Measurements from ENCODE around the gene PLAGL1. TPM values are rescaled to one million over a fixed set of nuclear protein-coding genes. Genes with fewer than 3 reads are reported as not detected.

Gene PLAGL1
- total and polyA plus RNA-seq, 2 of the 13 experiments (the other 11 are each of a cell fraction or from before 2014, with no cell fraction given), result 0.60 to 2.3 TPM

DNA sequence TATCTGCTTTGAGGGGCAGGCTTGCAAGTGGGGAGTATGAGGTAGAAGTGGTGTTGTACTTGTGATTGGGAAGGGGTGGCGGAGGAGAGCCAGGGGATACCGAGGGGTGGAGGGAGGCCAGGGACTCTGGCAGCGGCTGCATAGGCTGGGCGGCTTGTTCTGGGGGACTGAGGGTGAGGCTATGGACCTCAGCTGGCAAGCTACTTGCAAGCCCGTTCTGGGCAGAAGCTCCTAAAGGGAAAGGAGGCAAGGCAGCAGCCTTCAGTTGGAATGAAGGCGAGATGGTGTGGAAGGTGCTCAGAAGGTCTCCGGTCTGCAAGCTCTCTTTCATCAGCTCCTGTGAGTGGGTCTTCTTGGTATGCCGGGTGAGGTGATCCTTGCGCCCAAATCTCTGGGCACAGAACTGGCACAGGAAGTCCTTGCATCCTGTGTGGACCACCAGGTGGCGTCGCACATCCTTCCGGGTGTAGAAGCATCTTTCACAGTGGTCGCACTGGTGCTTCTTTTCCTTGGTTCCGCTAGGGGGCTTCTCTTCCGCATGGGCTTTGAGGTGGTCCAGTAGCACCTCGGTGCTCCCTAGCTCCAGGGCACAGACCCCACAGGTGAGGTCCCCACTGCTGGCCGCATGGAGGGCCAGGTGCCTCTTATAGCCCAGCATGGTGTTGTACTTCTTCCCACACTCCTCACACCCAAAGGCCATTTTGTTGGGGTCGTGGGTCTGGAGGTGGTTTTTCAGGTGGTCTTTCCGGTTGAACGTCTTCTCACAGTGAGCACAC lies 66.0 kb downstream of the PLAGL1 start:
- no peaks in the 10 kb centered on the region for H3K27me3 ChIP-seq (ENCODE audit: control insufficient read depth in 1 of 2, insufficient read depth in 2 of 2, low read length in 2 of 2)
- no peaks in the 10 kb centered on the region for H3K79me2 ChIP-seq (ENCODE audit: insufficient read depth, low read length)
- CTCF ChIA-PET (ENCODE audit: low intra/inter-chr PET ratio, low total read pairs), result interaction anchor here (1.3 to 3.9 kb wide), 4 partner anchors 67 to 367 kb away, joined by 4 to 59 read pairs (median 18); no protein-coding TSS in a partner anchor
- POLR2A ChIA-PET, result no interaction called here
- no peak overlapping the region for H3K4me3 ChIP-seq (replicated peaks in 1 of 3; ENCODE audit: insufficient read depth in 1 of 3, low read depth in 2 of 3, low read length in 3 of 3)
- no peaks in the 10 kb centered on the region for H3K9me3 ChIP-seq (ENCODE audit: low read length)
- H3K4me1 ChIP-seq (ENCODE audit: insufficient read depth, low read length), result peaks cover 11% of the 10 kb centered on the region
- no peak overlapping the region for H3K4me2 ChIP-seq (ENCODE audit: low read depth, low read length)
- peak; percentile 56 for FAIRE-seq
- no TSS peak for BruUV-seq (replicated peaks)
- peak; percentile 81 for DNase-seq (ENCODE audit: low spot score)
- no peaks in the 10 kb centered on the region for H3K36me3 ChIP-seq (replicated peaks in 1 of 2; ENCODE audit: control insufficient read depth in 1 of 2, insufficient read depth in 2 of 2, low read length in 2 of 2)
- H3K9ac ChIP-seq (ENCODE audit: insufficient read depth, low read depth, low read length), result no peak overlapping the region
- intact Hi-C loops (cut with micrococcal nuclease; ENCODE audit: unreplicated experiment), result loop anchor here (1.0 kb wide), 1 partner anchor 71 kb away; no protein-coding TSS in a partner anchor
- H2AFZ ChIP-seq (ENCODE audit: low read length), result no peak overlapping the region
- in situ Hi-C loops (cut with HindIII; ENCODE audit: extremely low pct_ligation_motif_present, low pct_unique_long_range_greater_than_20kb), result loop anchor here (5.0 kb wide), 2 partner anchors 70 to 365 kb away; no protein-coding TSS in a partner anchor
- no peaks in the 10 kb centered on the region for H4K20me1 ChIP-seq (ENCODE audit: insufficient read depth, low read length)
- H3K27ac ChIP-seq (ENCODE audit: extremely low read length, insufficient read depth, low read length), result no peak overlapping the region
- ATAC-seq, result peak; percentile 93
- 60% methylated on average over 16 of the region's 20 CpGs for WGBS (ENCODE audit: low lambda C conversion rate)
- TF ChIP-seq TOE1 (CRISPR knock-in tag; IDR thresholded peaks at IDR 0.05) (no peak), SOX6 (IDR thresholded peaks at IDR 0.05) (no peak), SOX6 (CRISPR knock-in tag; IDR thresholded peaks at IDR 0.05) (peak; percentile 28; the same call in 1 of the 2 replicates), SPEN (CRISPR knock-in tag; IDR thresholded peaks at IDR 0.05; ENCODE audit: low read depth) (no peak), ZNF569 (CRISPR knock-in tag; IDR thresholded peaks at IDR 0.05; ENCODE audit: borderline replicate concordance) (no peak), FOXP1 (IDR thresholded peaks at IDR 0.05) (no peak), FOXP1 (CRISPR knock-in tag; IDR thresholded peaks at IDR 0.05) (no peak), MXI1 (IDR thresholded peaks at IDR 0.05; ENCODE audit: borderline replicate concordance, low read depth, low read length) (0 out of 3 replicates have a peak, but pooled peaks have one; percentile 40), FOXK1 (CRISPR knock-in tag; IDR thresholded peaks at IDR 0.05; ENCODE audit: borderline replicate concordance, low read depth) (no peak), NFATC3 (CRISPR knock-in tag; IDR thresholded peaks at IDR 0.05) (no peak), TCF12 (IDR thresholded peaks at IDR 0.05) (no peak), TCF12 (CRISPR knock-in tag; IDR thresholded peaks at IDR 0.05) (no peak), MYNN (CRISPR knock-in tag; IDR thresholded peaks at IDR 0.05; ENCODE audit: low read depth) (no peak), ARNTL (CRISPR knock-in tag; IDR thresholded peaks at IDR 0.05) (no peak), BRD4 (CRISPR knock-in tag; IDR thresholded peaks at IDR 0.05) (no peak), ZNF567 (CRISPR knock-in tag; IDR thresholded peaks at IDR 0.05; ENCODE audit: borderline replicate concordance) (no peak), EP300 (IDR thresholded peaks at IDR 0.05; ENCODE audit: low read depth in 2 of 2, low read length in 2 of 2) (no peak), EP300 (CRISPR knock-in tag; IDR thresholded peaks at IDR 0.05; ENCODE audit: borderline replicate concordance) (no peak), ETV5 (CRISPR knock-in tag; IDR thresholded peaks at IDR 0.05; ENCODE audit: borderline replicate concordance) (peak; percentile 87)
- TF ChIP-seq, protein P1, sequence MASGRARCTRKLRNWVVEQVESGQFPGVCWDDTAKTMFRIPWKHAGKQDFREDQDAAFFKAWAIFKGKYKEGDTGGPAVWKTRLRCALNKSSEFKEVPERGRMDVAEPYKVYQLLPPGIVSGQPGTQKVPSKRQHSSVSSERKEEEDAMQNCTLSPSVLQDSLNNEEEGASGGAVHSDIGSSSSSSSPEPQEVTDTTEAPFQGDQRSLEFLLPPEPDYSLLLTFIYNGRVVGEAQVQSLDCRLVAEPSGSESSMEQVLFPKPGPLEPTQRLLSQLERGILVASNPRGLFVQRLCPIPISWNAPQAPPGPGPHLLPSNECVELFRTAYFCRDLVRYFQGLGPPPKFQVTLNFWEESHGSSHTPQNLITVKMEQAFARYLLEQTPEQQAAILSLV (CRISPR knock-in tag; IDR thresholded peaks at IDR 0.05; ENCODE audit: borderline replicate concordance), result no peak
- TF ChIP-seq, protein P2, sequence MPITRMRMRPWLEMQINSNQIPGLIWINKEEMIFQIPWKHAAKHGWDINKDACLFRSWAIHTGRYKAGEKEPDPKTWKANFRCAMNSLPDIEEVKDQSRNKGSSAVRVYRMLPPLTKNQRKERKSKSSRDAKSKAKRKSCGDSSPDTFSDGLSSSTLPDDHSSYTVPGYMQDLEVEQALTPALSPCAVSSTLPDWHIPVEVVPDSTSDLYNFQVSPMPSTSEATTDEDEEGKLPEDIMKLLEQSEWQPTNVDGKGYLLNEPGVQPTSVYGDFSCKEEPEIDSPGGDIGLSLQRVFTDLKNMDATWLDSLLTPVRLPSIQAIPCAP (CRISPR knock-in tag; IDR thresholded peaks at IDR 0.05; ENCODE audit: low read depth), result no peak
- TF ChIP-seq, protein P3, sequence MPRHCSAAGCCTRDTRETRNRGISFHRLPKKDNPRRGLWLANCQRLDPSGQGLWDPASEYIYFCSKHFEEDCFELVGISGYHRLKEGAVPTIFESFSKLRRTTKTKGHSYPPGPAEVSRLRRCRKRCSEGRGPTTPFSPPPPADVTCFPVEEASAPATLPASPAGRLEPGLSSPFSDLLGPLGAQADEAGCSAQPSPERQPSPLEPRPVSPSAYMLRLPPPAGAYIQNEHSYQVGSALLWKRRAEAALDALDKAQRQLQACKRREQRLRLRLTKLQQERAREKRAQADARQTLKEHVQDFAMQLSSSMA (CRISPR knock-in tag; IDR thresholded peaks at IDR 0.05), result no peak
